Stimulated activated CD4-positive, alpha-beta T cell treated with anti-CD3 and anti-CD28 coated beads, Interleukin-15, amount 100 ng/mL, for 48 hours (primary cell): Measurements from ENCODE around the gene MTRFR.
"Not testable (repeated sequence)": the region's sequence is repeated elsewhere in the genome, so short reads cannot be mapped to it uniquely, and the experiment has no call there.

Source experiments
- DNase-seq, 2 donors: peaks; one replicate each; pipeline ENCODE4 v3.0.0-alpha.2; 2020; ENCODE audit warnings: low read depth in 2 of 2

The MTRFR gene

DNA sequence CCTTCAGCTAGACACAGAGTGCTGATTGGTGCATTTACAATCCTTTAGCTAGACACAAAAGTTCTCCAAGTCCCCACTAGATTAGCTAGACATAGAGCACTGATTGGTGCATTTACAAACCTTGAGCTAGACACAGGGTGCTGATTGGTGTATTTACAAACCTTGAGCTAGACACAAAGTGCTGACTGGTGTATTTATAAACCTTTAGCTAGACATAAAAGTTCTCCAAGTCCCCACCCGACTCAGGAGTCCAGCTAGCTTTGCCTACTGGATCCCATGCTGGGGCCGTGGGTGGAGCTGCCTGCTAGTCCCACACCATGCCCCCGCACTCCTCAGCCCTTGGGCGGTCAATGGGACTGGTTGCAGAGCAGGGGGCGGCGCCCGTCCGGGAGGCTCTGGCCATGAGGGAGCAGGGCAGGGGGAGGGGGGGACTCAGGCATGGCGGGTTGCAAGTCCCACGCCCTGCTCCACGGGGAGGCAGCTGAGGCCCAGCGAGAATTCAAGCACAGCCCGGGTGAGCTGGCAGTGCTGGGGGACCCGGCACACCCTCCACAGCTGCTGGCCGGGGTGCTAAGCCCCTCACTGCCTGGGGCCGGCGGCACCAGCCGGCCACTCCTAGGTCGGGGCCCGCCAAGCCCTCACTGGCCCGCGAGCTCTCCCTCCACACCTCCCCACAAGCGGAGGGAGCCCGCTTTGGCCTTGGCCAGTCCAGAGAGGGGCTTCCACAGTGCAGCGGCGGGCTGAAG lies 15.9 kb downstream of the MTRFR start:
- not testable (repeated sequence) for DNase-seq

DNA sequence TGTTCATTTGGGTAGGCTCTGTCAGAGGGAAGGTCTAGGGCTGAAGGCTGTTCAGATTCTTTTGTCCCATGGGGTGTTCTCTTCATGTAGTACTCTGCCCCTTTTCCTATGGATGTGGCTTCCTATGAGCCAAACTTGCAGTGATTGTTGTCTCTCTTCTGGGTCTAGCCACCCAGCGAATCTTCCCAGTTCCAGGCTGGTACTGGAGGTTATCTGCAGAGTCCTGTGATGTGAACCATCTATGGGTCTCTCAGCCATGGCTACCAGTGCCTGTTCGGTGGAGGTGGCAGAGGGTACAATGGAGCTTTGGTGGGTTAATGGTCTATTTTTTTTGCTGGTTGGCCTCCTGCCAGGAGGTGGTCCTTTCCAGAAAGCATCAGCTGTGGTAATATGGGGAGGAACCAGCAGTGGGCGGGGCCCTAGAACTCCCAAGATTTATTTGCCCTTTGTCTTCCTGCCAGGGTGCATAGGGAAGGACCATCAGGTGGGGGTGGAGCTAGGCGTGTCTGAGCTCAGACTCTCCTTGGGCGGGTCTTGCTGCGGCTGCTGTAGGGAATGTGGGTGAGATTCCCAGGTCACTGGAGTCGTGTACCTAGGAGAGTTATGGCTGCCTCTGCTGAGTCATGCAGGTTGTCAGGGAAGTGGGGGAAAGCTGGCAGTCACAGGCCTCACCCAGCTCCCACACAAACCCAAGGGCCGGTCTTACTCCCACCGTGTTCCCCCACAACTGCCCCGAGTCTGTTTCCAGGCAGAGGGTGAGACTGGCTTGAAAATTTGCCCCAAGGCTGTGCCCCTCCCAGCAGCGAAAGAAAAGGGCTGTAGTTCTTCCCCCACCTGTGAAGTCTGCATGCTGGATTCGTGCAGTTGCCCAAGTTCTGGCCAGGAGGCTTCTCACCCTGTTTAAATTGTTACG lies 17.5 kb downstream of the MTRFR start:
- no peak for DNase-seq

DNA sequence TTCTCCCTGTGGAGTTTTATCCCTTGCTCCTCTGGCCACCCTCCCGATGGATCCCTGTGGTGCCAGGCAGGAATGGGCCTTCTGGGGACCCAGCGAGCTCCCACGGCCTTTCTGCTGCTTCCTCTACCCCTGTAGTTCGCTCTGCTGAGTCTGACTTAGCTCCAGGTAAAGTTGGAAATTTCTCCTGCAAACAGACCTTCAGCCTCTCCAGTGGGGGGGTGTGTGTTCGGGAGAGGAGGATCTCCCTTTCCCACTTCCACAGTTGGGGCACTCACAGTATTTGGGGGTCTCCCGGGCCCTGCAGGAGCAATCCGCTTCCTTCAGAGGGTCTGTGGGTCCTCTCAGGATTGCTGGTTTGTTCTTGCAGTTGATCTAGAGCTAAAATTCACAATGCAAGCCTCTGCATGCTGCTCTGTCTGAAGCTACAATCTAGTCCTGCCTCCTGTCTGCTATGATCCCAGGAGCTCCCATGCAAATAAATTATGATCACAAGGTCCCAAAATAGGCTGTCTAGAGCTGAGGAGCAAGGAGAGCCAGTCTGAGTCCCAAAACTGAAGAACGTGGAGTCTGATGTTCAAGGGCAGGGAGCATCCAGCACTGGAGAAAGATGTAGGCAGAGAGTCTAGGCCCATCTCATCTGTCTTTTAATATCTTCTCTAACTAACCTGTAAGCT lies 18.3 kb downstream of the MTRFR start:
- DNase-seq, result no peak

DNA sequence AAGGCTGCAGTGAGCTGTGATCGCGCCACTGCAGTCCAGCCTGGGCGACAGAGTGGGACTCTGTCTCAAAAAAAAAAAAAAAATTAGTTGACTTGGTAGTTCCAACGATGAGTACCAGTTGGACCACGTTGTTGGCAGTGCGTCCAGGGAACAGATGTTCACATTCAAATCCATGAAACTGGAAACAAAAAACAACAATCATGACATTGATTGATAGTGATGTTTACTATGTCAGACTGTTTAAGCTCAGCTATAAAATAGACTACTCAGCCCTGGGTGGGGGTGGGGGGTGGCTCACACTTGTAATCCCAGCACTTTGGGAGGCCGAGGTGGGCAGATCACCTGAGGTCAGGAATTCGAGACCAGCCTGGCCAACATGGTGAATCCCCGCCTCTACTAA lies 19.1 kb downstream of the MTRFR start:
- not testable (repeated sequence) for DNase-seq

DNA sequence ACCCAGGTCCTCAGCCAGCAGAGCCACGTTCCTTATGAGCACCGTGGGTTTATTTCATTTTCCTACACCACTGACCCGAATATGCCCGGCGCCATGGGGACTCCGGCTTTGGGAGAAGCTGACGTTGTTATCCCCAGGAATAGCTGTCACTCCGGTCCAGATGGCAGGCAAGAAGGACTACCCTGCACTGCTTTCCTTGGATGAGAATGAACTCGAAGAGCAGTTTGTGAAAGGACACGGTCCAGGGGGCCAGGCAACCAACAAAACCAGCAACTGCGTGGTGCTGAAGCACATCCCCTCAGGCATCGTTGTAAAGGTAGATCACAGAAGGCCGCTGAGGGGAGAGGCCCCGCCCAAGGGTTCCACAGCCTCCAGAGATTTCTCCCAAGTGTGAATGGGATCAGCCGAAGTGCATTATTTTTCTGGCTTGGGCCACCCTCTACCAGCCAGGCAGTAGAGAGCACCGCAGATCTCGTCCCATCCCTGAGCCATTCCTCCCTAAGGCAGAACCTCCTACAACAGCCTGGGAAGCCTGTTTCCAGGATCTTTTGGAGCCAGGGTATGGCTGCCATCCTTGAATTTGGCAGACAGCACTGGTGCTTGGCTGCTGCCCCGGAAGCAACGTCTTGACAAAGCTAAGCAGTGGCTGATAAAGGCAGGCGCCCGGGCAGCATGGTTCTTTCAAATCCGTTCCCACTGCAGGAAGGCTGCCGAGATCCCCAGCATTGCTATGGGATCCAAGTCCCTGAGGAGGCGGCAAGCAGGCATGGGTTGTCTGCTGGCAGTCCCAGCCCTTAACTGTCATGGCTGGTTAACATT lies 20.6 kb downstream of the MTRFR start:
- no peak for DNase-seq

DNA sequence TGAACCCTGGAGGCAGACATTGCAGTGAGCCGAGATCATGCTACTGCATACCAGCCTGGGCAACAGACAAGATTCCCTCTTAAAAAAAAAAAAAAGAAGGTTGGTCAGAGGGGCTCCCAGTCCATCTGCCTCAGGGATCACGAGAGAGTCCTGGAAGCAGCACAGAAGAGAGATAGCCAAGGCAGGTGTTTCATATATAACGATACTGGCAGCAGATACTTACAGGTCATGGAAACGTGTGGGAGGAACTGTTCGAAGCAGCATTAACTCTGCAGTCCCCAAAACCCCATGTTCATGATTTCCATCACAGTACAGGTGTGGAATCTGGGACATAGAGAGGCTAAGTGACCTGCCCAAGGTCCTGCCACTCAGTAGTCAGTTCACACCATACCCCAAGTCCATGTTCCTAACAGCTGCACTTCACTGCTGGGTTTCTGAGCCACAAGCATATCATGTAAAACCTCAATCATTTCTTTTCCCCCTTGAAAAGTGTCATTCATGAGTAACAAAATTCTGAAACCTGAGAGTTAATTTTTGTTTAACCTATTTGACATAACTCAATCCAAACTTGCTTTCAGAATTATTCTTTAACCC lies 21.7 kb downstream of the MTRFR start:
- no peak for DNase-seq

DNA sequence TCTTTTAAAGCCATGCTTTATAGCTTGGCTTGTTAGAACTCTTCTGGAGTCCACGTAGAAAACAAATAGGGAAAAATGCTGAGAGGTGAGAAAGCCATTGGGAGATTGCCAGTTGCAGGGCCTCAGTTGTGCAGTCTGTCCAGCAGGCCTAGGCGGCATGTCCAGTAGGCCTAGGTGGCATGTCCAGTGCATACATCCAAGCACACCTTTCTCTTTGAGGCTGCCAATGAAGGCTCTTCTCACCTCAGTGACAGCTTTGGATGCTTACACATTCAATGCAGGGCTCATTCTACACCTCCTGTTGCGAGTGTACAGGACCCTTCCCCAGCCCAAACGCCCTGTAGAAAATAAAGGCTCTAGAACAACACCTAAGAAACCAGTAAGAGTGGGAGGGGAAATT lies 25.4 kb downstream of the MTRFR start:
- no peak for DNase-seq

DNA sequence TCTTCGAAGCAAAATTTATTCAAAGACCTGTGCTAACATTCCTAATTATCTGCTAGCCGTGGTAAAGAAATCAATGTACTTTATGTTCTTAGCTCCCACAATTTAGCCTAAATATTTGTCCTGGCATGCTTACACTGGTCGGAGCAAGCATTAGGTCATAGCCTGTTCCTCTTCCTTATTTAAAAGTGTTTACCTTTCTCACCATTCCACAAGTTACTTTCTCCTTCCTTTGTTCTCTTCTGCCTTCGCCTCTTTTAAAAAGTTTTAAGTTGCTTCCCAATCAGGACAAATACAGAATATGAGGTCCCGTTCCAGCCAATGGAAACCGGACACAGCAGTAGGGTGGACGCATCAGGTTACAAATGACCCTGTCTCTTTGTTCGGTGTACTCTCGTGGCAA lies 26.8 kb downstream of the MTRFR start:
- no peak for DNase-seq

DNA sequence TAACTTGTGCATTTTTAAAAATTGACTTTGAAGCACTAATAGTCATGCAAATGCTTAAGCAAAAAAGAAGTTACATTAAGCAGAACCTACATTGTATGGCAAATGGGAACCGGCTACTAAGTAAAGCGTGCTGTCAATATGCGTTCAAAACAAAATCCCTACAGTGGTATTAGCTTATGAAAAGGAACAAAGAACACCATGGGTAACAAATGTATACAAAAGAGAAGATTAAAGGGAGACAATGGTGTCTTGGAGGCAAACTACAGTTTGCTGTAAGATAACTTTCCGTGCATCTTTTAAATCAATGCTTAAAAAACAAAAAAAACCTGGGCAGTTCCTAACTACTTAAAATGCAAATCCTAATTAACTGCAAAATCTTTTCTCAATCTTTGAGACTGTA lies 28.0 kb downstream of the MTRFR start:
- DNase-seq, result no peak

DNA sequence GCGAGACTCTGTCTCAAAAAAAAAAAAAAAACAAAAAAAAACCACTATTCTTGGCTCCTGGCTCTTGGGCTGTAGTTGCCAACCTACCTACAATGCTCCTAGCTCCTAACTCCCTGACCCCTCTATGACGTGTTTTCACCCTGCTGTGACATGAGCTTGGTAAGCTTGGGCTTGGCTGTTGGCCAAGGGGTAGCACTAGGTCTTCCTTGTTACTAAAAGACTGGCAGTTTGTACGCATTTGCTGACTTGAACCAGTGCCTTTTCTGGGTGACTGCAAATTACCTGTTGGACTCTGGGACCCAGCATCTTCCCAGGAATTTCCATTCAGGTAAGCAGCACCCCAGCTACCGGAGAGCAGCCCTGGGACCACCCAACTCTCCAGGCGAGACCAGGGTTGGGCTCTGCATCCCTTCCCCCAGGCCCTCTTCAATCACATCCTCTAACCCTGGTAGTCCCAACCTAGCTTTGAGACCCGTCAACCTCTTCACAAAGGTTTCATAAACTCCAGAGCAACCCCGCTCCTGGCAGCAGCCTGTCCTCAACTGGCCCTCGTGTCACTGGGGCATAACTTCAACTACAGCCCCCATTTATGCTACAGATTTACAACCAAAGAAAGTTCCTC lies 30.1 kb downstream of the MTRFR start:
- DNase-seq, result no peak

DNA sequence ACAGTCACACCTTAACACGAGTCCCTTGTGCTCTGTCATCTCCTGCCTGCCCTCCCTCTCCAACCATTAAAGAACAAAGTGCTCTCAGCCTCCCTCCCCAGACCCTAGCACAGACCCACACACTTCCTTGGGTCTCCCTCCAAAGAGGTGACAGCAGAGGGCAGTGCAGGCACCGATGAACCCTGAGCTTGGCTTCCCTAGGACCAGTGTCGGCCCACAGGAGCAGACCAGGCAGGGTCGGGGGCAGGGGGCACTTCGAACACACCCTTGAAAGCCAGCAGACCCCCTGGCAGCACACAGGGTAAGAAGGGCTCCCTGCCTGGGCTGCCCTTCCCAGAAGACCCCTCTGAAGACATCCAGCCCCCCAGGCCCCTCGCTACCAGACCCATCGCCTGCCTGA lies 31.4 kb downstream of the MTRFR start:
- no peak for DNase-seq

DNA sequence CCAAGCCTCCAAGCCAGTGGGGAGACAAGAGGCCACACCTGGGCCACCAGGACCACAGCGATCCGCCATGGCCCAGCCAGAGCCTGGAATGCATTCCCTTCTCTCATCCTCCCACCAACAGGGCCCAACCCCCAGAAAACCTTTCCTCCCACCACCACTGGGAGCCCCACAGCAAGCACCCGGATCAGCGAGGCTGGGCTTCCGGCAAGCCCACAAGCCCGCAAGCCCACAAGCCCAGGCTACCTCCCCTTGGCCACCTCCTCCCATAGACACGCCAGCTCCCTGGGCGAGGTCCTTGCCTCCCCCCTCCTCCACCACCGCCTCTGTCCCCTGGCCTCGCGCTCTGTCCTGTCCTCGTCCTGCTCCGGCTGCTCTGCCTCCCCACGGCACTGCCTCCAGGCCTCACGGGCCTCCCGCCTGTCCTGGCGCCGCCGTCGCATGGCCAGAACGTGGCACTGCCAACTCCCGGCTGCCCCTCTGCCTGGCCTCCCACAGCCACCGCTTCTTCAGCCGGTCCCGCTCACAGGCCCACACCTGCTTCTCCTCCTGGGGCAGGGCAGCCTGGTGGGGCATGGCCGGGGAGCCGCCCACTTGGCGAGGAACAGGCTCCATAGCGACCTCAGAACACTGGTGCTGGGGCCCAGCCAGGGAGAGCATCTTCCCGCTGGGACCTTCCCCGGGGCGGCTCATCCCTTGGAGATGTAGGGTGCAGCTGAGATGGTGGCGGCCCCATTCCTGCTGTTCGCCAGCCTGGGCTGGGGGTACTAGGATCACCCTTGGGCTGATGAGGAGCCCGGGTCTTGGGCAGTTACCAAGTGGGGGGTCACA lies 32.8 kb downstream of the MTRFR start:
- no peak for DNase-seq

DNA sequence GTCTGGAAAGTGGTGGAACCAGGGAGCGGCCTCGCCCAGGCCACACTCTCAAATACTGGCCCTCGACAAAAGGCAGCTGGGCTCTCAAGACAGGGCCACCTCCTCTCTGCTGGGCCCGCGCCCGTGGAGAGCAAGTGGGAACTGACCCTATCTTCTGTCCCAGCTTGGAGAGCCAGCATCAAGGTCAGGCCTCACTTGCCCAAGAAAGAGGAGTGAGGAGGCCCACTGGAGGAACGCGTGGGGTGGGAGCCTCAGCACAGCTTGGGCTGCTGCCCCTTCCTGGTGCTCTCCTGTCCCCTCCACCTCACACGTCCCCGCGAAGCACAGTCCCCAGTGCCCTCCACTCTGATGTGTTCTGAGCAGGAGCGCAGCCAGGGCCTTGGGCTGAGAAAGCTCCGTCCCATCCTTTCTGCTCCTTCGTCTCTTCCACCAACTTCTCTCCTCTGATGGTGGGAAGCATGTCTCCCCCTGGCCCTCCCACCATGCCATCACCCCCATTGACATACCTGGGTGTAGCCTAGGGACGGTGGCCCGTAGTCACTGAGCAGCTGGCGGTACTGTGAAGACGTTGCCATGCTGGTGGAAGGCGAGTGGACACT lies 33.5 kb downstream of the MTRFR start:
- no peak for DNase-seq

DNA sequence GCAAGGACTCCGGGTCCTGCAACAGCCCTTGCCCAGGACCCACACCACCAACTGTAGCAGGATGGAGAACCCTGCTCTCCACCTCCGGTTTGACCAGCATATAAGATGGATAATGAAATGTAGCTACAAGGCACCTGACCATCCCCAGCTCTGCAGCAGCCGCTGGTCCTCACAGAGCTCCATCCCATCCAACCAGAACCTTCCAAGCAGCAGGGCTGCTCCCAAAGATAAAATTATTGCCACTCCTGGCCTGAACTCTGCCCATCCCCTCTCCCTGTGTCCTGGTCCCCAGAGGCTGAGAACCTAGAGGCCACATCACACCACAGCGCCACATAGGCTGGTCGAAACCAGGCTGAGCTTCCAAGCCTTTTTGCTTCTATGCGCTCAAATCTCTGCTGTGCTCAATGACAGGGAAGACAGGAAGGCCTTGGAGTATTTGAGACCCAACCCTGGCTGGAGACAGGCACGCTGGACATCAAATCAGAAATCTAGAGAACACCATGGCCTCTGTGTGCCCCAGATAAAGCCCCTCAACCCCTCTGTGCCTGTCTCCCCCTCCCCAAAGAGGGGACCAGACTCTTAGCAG lies 34.2 kb downstream of the MTRFR start:
- no peak for DNase-seq

DNA sequence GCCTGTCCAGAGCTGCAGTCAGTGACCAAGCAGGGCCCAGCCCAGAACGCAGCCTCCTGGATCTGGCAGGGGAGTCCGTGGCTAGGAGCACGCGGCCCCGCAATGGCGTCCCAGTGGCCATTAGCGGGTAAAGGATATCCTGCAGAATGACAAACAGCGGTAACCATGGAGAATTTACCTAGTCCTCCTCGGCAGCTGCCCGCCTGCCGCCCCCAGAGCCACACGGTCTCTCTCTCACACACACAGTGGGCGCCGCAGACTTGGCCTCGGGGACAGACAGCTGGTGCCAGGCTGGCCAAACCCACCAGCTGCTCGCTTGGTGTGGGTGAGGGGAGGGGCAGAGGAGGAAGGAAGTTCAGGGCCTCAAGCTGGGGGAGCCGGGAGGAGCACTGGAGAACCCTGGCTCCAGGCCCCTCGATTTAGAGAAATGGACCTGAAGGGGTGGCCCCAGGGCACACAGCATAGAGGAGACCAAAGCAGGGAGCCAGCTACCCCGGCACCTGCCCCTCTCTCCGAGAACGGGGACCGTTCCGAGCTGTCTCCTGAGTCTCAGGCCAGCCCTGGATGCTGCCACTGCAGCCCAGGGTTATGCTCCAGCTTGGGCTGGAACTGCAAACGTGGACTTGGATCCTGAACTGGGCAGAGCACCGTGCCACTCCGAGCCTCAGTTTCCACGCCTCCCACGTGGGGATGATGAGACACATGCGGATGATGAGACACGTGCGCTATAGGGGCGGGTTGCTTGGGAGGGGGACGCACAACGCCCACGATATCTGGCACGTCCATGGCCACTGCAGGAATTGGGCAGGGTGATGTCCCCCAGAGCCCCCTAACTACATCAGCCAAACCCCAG lies 35.0 kb downstream of the MTRFR start:
- no peak for DNase-seq

DNA sequence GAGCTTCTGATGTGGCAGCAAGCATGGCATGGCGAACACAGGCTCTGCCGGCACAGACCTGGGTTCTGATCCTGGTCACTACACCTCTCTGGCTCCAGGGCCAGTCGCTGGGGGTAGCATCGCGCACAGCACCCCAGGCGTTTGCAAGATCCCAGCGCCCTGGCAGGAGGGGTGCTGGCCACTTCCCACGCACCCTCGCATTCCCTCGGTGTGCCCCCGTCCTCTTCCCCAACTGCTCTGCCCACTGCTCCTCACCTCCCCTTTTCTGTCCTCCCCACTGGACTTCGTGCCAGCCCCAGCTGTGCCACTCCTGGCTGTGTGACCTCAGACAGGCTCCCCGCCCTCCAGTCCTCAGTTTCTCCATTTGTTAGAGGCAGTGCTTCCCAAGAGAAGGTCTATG lies 35.6 kb downstream of the MTRFR start:
- DNase-seq, result no peak

DNA sequence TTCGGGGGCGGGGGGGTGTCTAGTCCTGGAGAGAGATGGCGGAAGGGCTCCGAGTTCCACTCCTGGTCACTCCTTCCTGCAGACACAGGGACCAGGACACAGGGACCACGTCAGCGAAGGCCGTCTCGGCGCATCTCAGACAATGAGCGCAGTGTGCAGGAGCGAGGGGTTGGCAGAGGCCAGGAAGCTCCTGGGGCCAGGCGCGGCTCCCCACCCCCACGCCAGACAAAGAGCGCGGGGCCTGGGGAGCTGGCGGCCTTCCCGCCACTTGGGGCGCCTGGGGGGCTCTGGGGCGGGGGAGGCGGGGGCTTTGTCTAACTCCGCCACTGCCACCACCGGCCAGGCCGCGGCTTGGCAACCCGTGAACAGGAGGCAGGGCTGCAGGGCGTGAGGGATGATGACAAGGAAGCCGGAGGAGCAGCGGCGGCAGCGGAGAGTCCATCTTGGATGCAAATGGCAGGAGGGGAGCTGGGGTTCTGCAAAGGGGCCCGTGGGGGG lies 36.2 kb downstream of the MTRFR start:
- no peak for DNase-seq

DNA sequence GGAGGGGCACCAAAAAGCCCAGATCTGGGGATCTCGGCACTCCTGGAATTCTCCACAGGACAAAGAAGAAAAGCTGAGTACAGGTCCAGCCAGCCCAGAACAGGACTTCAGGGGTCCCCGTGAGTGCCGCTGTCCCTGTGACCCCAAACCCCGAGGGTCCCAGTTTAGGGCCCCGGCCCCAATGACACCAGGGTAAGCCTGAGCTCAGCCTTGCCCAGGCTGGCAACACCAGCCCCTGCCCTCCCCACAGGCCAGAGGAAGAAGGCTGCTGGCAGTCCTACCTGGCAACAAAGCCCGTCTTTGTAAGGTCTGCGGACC lies 36.6 kb downstream of the MTRFR start:
- DNase-seq, result no peak
